AG09319 (cell line): ENCODE measurements around the gene ZDHHC8.

Experiments
- DNase-seq: peaks from one replicate; pipeline ENCODE4 v3.0.0-alpha.2; 2010; ENCODE audit warnings: low read depth; ENCODE audit errors: extremely low read depth
- TF ChIP-seq, protein P1 (sequence below): IDR thresholded peaks from 2 replicates; pipeline ENCODE4 v1.5.1; 2011; ENCODE audit warnings: low read depth, mild to moderate bottlenecking, inconsistent platforms, low read length, moderate library complexity

The ZDHHC8 gene

DNA sequence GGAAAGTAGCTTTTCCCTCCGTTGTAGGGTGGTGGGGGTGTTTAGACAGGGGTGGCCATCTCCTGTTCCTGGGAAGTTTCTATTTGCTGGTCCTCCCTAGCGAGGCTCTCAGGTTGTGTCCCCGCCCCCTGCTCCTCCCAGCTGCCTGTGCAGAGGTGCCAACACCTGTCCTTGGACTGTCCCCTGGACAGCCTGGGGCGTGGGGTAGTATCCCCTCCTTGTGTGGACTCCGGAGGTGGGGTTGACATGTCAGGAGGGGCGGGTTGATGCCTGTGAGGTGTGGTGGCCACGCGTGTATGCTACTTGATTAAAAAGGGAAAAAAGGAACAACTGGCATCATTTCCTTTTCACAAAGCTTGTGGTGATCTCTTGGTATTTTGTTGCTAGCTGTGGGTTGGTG lies 30.0 kb upstream of the ZDHHC8 start:
- DNase-seq: no peak

DNA sequence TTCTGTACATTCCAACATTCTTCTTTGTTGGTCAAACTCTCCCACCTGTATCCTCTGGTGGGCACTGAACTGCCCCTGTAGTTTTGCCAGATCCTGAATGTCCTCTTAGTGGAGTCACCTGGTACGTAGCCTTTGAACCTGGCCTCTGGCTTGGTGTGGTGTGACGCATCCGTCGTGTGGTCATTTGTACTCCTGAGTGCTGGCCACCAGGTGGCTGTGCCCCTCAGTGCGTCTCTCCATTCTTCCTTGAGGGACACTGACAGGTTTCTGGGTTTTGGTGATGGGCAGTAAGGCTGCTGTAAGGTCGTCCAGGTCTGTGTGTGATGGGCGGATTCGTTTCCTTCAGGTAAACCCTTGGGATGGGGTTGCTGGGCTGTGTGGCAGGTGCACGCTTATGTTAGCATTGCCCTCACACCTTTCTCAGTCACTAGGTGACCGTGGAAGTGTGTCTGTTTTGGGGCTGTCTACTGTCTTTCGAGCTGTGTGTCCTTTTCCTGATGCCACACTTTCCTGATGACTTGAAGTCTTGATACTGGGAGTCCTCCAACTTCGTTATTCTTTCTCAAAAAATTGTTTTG lies 29.3 kb upstream of the ZDHHC8 start:
- TF ChIP-seq, protein P1, sequence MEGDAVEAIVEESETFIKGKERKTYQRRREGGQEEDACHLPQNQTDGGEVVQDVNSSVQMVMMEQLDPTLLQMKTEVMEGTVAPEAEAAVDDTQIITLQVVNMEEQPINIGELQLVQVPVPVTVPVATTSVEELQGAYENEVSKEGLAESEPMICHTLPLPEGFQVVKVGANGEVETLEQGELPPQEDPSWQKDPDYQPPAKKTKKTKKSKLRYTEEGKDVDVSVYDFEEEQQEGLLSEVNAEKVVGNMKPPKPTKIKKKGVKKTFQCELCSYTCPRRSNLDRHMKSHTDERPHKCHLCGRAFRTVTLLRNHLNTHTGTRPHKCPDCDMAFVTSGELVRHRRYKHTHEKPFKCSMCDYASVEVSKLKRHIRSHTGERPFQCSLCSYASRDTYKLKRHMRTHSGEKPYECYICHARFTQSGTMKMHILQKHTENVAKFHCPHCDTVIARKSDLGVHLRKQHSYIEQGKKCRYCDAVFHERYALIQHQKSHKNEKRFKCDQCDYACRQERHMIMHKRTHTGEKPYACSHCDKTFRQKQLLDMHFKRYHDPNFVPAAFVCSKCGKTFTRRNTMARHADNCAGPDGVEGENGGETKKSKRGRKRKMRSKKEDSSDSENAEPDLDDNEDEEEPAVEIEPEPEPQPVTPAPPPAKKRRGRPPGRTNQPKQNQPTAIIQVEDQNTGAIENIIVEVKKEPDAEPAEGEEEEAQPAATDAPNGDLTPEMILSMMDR: no peak
- DNase-seq: no peak

More for the DNA sequence above, 30.0 kb upstream of the ZDHHC8 start:
- TF ChIP-seq, protein P1: no peak

DNA sequence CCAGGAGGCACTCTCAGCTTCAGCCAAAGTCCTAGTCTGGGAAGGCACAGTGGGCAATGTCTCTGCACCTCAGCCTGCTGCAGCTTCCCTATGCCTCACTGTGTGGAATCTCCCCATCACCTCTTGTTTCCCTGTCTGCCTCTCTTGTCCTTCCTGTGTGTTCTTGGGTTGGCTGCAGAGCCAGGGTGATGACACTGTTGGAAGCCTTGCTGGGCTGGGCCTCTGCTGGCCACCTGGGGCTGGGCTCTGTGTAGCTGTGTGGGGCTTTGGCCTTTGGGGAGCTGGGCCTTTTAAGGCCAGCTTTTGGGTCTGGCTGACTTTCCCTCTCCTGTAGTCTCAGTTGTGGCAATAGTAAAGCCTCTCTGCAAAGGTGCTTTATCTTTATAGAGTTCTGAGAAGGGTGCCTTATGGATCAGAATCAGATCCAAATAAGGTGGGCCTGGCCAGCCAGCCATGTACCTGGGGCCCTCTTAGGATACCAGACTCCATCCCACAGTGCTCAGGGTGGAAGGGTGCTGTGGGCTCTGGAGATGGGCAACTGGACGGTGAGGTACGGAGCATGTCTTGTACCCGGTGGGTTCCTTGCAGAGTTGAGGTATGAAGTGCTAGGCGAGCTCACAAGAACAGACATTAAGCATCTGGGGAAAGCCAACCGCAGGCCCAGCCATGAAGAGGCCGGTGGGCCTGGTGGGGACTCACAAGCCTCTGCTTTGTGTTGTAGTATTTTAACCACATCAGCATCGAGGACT lies 26.0 kb upstream of the ZDHHC8 start:
- DNase-seq: no peak
- TF ChIP-seq, protein P1: no peak

DNA sequence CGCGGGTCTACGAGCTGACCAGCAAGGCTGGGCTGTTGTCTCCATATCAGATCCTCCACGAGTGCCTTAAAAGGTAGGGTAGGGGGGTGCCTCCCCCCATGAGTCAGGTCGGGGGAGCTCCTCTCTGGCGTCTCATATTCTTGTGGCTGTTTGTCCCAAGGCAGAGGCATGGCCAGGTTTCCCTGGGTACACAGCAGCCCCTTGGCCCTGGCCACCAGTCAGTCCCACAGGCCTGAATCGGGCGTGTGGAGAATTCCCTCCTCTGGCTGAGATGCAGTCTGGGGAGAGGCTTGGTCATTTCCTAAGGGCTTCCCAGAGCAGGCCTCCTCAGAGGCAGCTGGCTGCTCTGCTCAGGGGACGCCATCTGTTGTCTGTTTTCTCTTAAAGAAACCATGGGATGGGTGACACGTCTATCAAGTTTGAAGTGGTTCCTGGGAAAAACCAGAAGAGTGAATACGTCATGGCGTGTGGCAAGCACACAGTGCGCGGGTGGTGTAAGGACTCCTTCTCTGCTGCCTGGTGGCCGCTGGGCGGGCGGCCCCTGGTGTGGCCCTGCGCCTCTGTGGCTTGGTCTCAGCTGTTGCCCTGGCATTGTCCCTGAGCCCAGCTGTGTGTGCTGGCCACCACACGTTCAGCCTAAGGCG lies 25.3 kb upstream of the ZDHHC8 start:
- TF ChIP-seq, protein P1: no peak
- no peak for DNase-seq

DNA sequence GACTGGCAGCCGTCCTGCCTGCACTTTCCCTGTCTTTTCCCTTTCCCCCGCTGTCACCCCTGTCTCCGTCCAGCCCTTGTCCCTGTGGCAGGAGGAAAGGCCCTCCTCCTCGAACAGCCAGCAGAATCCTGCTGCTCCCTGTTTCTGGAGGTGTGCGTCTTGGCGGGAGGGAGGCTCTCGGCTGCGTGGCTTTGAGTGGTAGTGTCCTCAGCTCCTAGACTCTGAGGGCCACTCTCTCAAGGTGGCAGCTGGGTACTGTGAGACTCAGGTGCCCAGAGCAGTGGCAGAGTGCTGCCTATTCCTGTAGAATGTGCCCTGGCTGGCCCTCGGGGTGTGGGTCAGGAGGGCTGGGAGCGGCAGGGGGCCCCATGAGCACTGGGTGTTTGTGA lies 24.8 kb upstream of the ZDHHC8 start:
- TF ChIP-seq, protein P1: no peak

DNA sequence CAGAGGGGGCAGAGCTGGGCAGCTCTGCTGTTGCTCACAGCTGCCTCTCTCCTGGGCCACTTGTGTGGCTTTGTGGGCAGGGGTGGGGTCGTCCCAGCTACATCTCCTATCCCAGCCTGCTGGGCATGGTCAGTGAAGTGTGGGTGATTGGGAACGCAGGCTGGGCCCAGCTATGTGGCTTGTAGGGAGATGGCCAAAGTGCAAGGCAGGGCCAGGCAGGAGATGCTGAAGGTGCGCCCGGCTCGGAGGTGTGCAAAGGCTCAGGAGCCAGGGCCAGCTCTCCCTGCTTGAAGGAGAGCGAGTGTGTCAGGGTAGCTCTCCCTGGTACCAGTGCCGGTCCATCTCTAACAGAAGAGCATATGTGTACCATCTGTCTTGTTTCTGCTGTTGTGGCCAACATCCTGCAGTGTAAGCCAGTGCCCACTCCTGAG lies 24.1 kb upstream of the ZDHHC8 start:
- no peak for DNase-seq
- TF ChIP-seq, protein P1: no peak

More for the DNA sequence above, 24.8 kb upstream of the ZDHHC8 start:
- DNase-seq: no peak
